ENCODE results near the gene CIZ1.

GRCh38 chr9:128169492-128169891, 21.9 kb downstream of the CIZ1 start:
- TF ChIP-seq RNF219 (CRISPR knock-in tag; IDR thresholded peaks at IDR 0.05) (no peak), TAF1 (CRISPR knock-in tag; IDR thresholded peaks at IDR 0.05) (no peak), RFX5 (IDR thresholded peaks at IDR 0.05; ENCODE audit: low read depth, low read length) (no peak), ZBTB21 (CRISPR knock-in tag; IDR thresholded peaks at IDR 0.05) (no peak), SMC3 (IDR thresholded peaks at IDR 0.05; ENCODE audit: low read length) (no peak), REXO4 (CRISPR knock-in tag; IDR thresholded peaks at IDR 0.05; ENCODE audit: borderline replicate concordance) (no peak), ZKSCAN5 (CRISPR knock-in tag; IDR thresholded peaks at IDR 0.05) (no peak), TAF15 (IDR thresholded peaks at IDR 0.05; ENCODE audit: low read depth, low read length, poor library complexity, severe bottlenecking) (no peak), ZNF367 (CRISPR knock-in tag; IDR thresholded peaks at IDR 0.05; ENCODE audit: borderline replicate concordance) (no peak)

All from HepG2 (cell line).